ENCODE results near the gene MYL6B.
A peak's percentile ranks its signal among the peaks of the same experiment; 100 is the strongest.

The MYL6B gene

GRCh38 chr12:56188131-56188777, 35.9 kb downstream of the MYL6B start:
- Mint-ChIP-seq H3K27ac (peak overlapping the region; percentile 93 to 98 (median 95)), H3K36me3 (ENCODE audit: low read depth) (peaks cover 30% of the 10 kb centered on the region), H3K27me3 (ENCODE audit: low read depth) (no peaks in the 10 kb centered on the region), H3K4me3 (peak overlapping the region; percentile 91 to 96 (median 96)), H3K4me1 (peaks cover 20% of the 10 kb centered on the region), H3K9me3 (no peaks in the 10 kb centered on the region)
- no peak for TF ChIP-seq CTCF (IDR thresholded peaks at IDR 0.05; ENCODE audit: unreplicated experiment in 3 of 3)

GRCh38 chr12:56188778-56189098, 36.4 kb downstream of the MYL6B start:
- H3K9me3 Mint-ChIP-seq, result no peaks in the 10 kb centered on the region
- H3K4me3 Mint-ChIP-seq, result peak overlapping the region; percentile 91 to 96 (median 96)
- TF ChIP-seq CTCF (IDR thresholded peaks at IDR 0.05; ENCODE audit: unreplicated experiment in 3 of 3), result no peak
- no peaks in the 10 kb centered on the region for H3K27me3 Mint-ChIP-seq (ENCODE audit: low read depth)
- H3K36me3 Mint-ChIP-seq (ENCODE audit: low read depth), result peaks cover 26% of the 10 kb centered on the region
- H3K27ac Mint-ChIP-seq, result peak overlapping the region; percentile 93 to 98 (median 95)
- peaks cover 20% of the 10 kb centered on the region for H3K4me1 Mint-ChIP-seq

- Mint-ChIP-seq H3K9me3 (no peaks in the 10 kb centered on the region), H3K4me1 (peaks cover 20% of the 10 kb centered on the region), H3K4me3 (peak within 1 kb of the TSS; percentile 96 to 99 (median 97)), H3K27me3 (ENCODE audit: low read depth) (no peaks in the 10 kb centered on the region), H3K27ac (peak within 1 kb of the TSS; percentile 93 to 99 (median 99)), H3K36me3 (ENCODE audit: low read depth) (peaks cover 21% of the 10 kb centered on the region)
- peak; percentile 66 to 79 (median 75) for TF ChIP-seq CTCF (IDR thresholded peaks at IDR 0.05; ENCODE audit: unreplicated experiment in 3 of 3)
Observed at GRCh38 chr12:56189099-56189917, 36.9 kb downstream of the MYL6B start, which contains the start of gene SMARCC2. SMARCC2 (minus strand) TSS chr12:56189483; CDS start chr12:56189461, 22 bp downstream.

GRCh38 chr12:56189918-56190694, 37.7 kb downstream of the MYL6B start:
- Mint-ChIP-seq H3K4me1 (peaks cover 20% of the 10 kb centered on the region), H3K27me3 (ENCODE audit: low read depth) (no peaks in the 10 kb centered on the region), H3K27ac (peak overlapping the region; percentile 91 to 99 (median 99)), H3K36me3 (ENCODE audit: low read depth) (peaks cover 13% of the 10 kb centered on the region), H3K4me3 (peak overlapping the region; percentile 95 to 99 (median 97)), H3K9me3 (no peaks in the 10 kb centered on the region)
- TF ChIP-seq CTCF (IDR thresholded peaks at IDR 0.05; ENCODE audit: unreplicated experiment in 3 of 3), result peak in 2 of 3 experiments; percentile 15 to 22

GRCh38 chr12:56190695-56191155, 38.3 kb downstream of the MYL6B start:
- Mint-ChIP-seq H3K9me3 (no peaks in the 10 kb centered on the region), H3K36me3 (ENCODE audit: low read depth) (peaks cover 10% of the 10 kb centered on the region), H3K27ac (peak overlapping the region; percentile 91 to 99 (median 99)), H3K27me3 (ENCODE audit: low read depth) (no peaks in the 10 kb centered on the region), H3K4me1 (peaks cover 20% of the 10 kb centered on the region), H3K4me3 (peak overlapping the region; percentile 95 to 99 (median 97))
- TF ChIP-seq CTCF (IDR thresholded peaks at IDR 0.05; ENCODE audit: unreplicated experiment in 3 of 3), result no peak
